HEK293T (cell line): ENCODE data around the gene TEX12.

Experiments
- CTCF ChIA-PET: fragments of 350-600 bp; formaldehyde crosslinking; extraction: SDS; loops from one replicate; lab custom pipeline; 2021; ENCODE audit warnings: antibody characterized with exemption, inconsistent platforms; lab: Yijun Ruan, JAX
- POLR2A ChIA-PET: fragments of 350-600 bp; formaldehyde crosslinking; extraction: SDS; loops from one replicate; lab custom pipeline; 2020; ENCODE audit warnings: antibody characterized with exemption, inconsistent platforms; lab: Yijun Ruan, JAX
- DNase-seq: peaks from one replicate; pipeline ENCODE4 v3.0.0; 2012; ENCODE audit warnings: mixed read lengths; ENCODE audit errors: extremely low spot score
- ARNT ChIP-seq: fragments of 450-650 bp; IDR thresholded peaks from 2 replicates; pipeline ENCODE4 v1.6.1; 2017; ENCODE audit warnings: mild to moderate bottlenecking
- BHLHE40 ChIP-seq: fragments of 450-650 bp; IDR thresholded peaks from 2 replicates; pipeline ENCODE4 v1.6.1; 2016; ENCODE audit warnings: mild to moderate bottlenecking, moderate library complexity, borderline replicate concordance
- CTBP1 ChIP-seq: fragments of 450-650 bp; IDR thresholded peaks from 2 replicates; pipeline ENCODE4 v1.6.1; 2016; ENCODE audit warnings: borderline replicate concordance
- ELF4 ChIP-seq: fragments of 450-650 bp; IDR thresholded peaks from 2 replicates; pipeline ENCODE4 v1.6.1; 2017; ENCODE audit warnings: antibody characterized with exemption
- FOXA1 ChIP-seq: fragments of 450-650 bp; IDR thresholded peaks from 2 replicates; pipeline ENCODE4 v1.6.1; 2016; ENCODE audit warnings: mild to moderate bottlenecking
- FOXK2 ChIP-seq: fragments of 450-650 bp; IDR thresholded peaks from 2 replicates; pipeline ENCODE4 v1.6.1; 2016; ENCODE audit warnings: mild to moderate bottlenecking
- FOXM1 ChIP-seq: fragments of 450-650 bp; IDR thresholded peaks from 2 replicates; pipeline ENCODE4 v1.6.1; 2017; ENCODE audit warnings: mild to moderate bottlenecking, borderline replicate concordance
- HDGF ChIP-seq: fragments of 450-650 bp; IDR thresholded peaks from 2 replicates; pipeline ENCODE4 v1.6.1; 2017; ENCODE audit warnings: antibody characterized with exemption, borderline replicate concordance
- L3MBTL2 ChIP-seq: fragments of 450-650 bp; conservative IDR thresholded peaks from 2 replicates; pipeline ENCODE4 v1.6.1; 2016; ENCODE audit warnings: mild to moderate bottlenecking
- LEF1 ChIP-seq: fragments of 450-650 bp; IDR thresholded peaks from 2 replicates; pipeline ENCODE4 v1.6.1; 2017; ENCODE audit warnings: mild to moderate bottlenecking, borderline replicate concordance
- NFRKB ChIP-seq: fragments of 450-650 bp; IDR thresholded peaks from 2 replicates; pipeline ENCODE4 v1.6.1; 2016; ENCODE audit warnings: mild to moderate bottlenecking, moderate library complexity
- SP1 ChIP-seq: fragments of 450-650 bp; IDR thresholded peaks from 2 replicates; pipeline ENCODE4 v1.6.1; 2017
- SUZ12 ChIP-seq: fragments of 450-650 bp; IDR thresholded peaks from 2 replicates; pipeline ENCODE4 v1.6.1; 2016; ENCODE audit warnings: mild to moderate bottlenecking
- TARDBP ChIP-seq: fragments of 450-650 bp; IDR thresholded peaks from 2 replicates; pipeline ENCODE4 v1.6.1; 2016
- ZNF384 ChIP-seq: fragments of 450-650 bp; IDR thresholded peaks from 2 replicates; pipeline ENCODE4 v1.6.1; 2016
- TF ChIP-seq, protein P1 (sequence below): fragments of 450-650 bp; IDR thresholded peaks from 2 replicates; pipeline ENCODE4 v1.6.1; 2016

Gene TEX12

DNA sequence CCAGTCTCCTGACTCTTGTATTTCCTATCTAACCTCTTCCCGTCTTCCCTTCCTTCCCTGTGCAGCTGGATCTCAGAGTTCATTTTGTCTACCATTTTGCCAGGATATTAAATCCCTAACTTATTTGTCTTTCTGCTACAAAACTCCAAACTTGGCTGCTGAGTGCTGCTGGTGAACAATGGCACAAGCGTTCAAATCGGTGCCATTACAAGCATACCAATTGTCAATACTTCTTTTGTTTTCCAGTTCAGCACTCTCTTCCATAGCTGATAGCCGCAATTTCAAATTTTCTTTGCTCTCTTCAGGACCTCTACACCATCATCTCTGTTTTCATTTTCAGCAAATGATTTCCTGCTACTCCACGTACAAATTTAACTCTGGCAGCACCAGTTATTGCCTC lies 16.7 kb upstream of the TEX12 start:
- POLR2A ChIA-PET: no interaction called here
- CTCF ChIA-PET: no interaction called here
- no peak for DNase-seq
- TF ChIP-seq FOXM1 (no peak), SUZ12 (no peak), FOXK2 (no peak), TARDBP (no peak), ELF4 (no peak), NFRKB (no peak), FOXA1 (no peak), ZNF384 (no peak), L3MBTL2 (no peak), ARNT (no peak), SP1 (no peak), BHLHE40 (no peak), HDGF (no peak)
- TF ChIP-seq, protein P1, sequence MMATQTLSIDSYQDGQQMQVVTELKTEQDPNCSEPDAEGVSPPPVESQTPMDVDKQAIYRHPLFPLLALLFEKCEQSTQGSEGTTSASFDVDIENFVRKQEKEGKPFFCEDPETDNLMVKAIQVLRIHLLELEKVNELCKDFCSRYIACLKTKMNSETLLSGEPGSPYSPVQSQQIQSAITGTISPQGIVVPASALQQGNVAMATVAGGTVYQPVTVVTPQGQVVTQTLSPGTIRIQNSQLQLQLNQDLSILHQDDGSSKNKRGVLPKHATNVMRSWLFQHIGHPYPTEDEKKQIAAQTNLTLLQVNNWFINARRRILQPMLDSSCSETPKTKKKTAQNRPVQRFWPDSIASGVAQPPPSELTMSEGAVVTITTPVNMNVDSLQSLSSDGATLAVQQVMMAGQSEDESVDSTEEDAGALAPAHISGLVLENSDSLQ: no peak

DNA sequence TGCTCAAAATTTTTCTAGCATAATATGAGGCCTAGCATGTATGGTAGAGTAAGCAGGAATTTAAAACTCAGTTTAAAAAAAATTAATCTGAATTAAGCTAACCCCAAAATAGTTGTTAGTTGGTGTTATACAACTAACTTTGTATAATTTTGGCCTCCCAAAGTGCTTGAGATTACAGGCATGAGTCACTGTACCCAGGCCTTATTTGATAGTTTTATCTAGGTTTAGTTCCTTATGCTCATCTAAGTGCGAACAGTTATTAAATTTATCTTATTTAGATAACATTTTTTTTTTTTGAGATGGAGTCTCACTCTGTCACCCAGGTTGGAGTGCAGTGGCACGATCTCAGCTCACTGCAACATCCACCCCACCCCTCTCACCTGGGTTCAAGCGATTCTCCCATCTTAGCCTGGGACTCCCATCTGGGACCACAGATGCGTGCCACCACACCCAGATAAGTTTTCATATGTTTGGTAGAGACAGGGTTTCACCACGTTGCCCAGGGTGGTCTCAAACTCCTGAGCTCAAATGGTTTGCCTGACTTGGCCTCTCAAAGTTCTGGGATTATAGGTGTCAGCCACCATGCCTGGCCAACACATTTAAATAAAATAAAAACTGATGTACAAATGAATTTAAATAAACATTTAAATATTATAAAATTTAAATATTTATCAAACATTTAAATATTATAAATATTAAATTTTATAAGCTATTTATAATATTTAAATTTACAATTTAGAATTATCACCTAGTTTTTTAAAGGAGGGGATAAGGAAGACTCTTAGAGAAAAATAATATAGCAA lies 10.8 kb upstream of the TEX12 start:
- no peak for DNase-seq
- no peak for TF ChIP-seq SUZ12
- TF ChIP-seq TARDBP: no peak
- TF ChIP-seq ARNT: no peak
- no peak for TF ChIP-seq CTBP1
- TF ChIP-seq HDGF: no peak
- no peak for TF ChIP-seq FOXM1
- no peak for TF ChIP-seq FOXA1
- ChIA-PET CTCF (interaction anchor here (0.6 to 2.0 kb wide), 2 partner anchors 19 to 476 kb away, joined by 3 to 7 read pairs; partner anchors contain the start of gene BCO2), POLR2A (no interaction called here)

DNA sequence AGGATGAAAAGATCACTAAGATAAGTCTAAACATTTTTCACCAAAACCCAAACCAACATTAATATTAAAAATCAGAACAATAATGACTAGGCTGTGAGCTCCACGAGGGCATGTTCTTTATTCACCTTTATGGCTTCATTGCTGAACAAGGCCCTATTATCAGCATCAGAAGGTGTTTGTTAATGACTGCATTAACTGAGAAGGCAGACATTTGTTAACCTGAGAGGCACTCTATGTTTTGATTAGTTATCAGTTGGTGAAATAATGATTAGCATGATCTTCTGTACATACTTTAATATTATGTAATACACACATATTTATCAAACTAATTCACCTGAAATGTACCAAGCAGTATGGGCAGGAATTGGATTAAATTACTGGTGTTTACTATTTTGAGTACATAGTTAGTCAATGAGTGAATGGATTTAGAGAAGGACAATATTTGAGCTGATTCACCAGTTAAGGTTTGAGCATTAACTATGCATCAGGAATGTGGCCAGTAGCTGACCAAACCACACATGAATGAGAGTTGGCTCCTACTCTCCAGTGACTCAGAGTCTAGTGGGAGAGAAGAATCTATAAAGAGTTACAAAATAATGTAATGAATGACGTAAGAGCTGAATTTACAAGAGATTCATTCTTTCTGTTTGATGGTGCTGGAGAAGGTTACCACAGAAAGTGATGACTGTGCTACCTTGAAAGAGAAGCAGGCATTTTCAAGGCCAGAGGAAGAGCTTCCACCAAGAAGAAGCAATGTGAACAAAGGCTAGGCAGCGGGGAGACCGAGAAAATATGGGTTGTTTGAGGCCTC lies 10.0 kb upstream of the TEX12 start:
- no peak for DNase-seq
- ChIA-PET CTCF (interaction anchor here (0.6 to 2.0 kb wide), 3 partner anchors 19 to 477 kb away, joined by 3 to 7 read pairs (median 3); partner anchors contain the start of gene BCO2), POLR2A (no interaction called here)
- TF ChIP-seq TARDBP (no peak), HDGF (no peak), ZNF384 (no peak)
- TF ChIP-seq, protein P1: no peak

DNA sequence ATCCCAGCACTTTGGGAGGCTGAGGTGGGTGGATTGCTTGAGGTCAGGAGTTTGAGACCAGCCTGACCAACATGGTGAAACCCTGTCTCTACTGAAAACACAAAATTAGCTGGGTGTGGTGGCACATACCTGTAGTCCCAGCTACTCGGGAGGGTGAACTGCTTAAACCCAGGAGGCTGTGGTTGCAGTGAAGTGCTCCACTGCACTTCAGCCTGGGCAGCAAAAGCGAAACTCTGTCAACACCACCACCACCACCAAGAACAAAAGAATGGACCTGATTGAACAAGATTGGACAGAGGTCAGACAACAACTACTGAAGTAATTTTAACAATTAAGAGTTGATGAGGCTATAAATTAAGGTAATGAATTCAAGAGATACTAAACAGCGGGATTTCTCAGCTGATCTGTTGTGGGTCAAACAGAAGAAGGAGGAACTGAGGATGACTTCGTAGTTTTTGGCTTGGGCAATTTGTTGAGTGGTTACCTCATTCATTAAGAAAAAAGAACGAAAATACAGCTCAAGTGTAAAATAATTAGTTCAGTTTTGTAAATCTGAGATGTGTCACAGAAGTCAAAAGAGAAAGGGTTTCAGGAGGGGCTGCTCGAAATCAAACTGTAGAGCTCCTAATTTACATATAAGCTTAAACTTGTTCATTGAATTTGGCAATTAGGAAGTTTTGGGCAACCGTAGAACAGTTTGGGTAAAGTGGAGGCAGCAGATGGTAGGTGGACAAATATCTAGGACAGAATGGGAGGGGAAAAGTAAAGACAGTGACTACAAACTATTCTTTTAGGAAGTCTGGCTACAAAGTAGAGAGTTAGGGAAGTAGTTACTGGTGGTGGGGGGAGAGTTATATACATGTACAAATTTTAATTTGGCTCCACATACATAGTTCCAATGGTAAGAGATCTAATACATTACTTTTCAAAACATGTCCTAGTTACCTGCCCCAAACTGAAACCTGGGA lies 7.8 kb upstream of the TEX12 start:
- CTCF ChIA-PET: no interaction called here
- DNase-seq: no peak
- POLR2A ChIA-PET: no interaction called here

More for the DNA sequence above, 7.8 kb upstream of the TEX12 start:
- TF ChIP-seq CTBP1: no peak
- no peak for TF ChIP-seq SUZ12
- TF ChIP-seq, protein P1: no peak
- TF ChIP-seq BHLHE40: no peak
- no peak for TF ChIP-seq L3MBTL2
- no peak for TF ChIP-seq HDGF
- no peak for TF ChIP-seq NFRKB
- no peak for TF ChIP-seq TARDBP
- TF ChIP-seq FOXM1: no peak
- TF ChIP-seq ELF4: no peak
- no peak for TF ChIP-seq ARNT
- no peak for TF ChIP-seq LEF1
- TF ChIP-seq ZNF384: no peak
- TF ChIP-seq FOXA1: no peak
